GM18861 (cell line): ENCODE measurements around the gene TCF25.
"Not testable (repeated sequence)": the region's sequence is repeated elsewhere in the genome, so short reads cannot be mapped to it uniquely, and the experiment has no call there.

Experiments
- ATAC-seq: cut with Tn5 transposase; IDR thresholded peaks from one replicate; pipeline ENCODE4 v1.9.1; 2021; ENCODE audit not compliant: unreplicated experiment

The TCF25 gene

GRCh38 chr16:89902980-89903379, 29.6 kb downstream of the TCF25 start:
- ATAC-seq: no peak

- ATAC-seq: no peak
Observed at GRCh38 chr16:89903908-89904515, 30.6 kb downstream of the TCF25 start.

GRCh38 chr16:89904606-89905510, 31.5 kb downstream of the TCF25 start:
- no peak for ATAC-seq

GRCh38 chr16:89905511-89906139, 32.2 kb downstream of the TCF25 start:
- no peak for ATAC-seq

GRCh38 chr16:89906140-89907025, 33.0 kb downstream of the TCF25 start:
- ATAC-seq: no peak

GRCh38 chr16:89907055-89907814, 33.8 kb downstream of the TCF25 start:
- ATAC-seq: no peak

GRCh38 chr16:89908236-89908635, 34.8 kb downstream of the TCF25 start:
- ATAC-seq: no peak

GRCh38 chr16:89909777-89910716, 36.7 kb downstream of the TCF25 start:
- ATAC-seq: no peak

- no peak for ATAC-seq
Observed at GRCh38 chr16:89910717-89911354, 37.4 kb downstream of the TCF25 start.

GRCh38 chr16:89911375-89911774, 38.0 kb downstream of the TCF25 start:
- no peak for ATAC-seq

- no peak for ATAC-seq
Observed at GRCh38 chr16:89912143-89912542, 38.8 kb downstream of the TCF25 start.

GRCh38 chr16:89912627-89913026, 39.2 kb downstream of the TCF25 start:
- ATAC-seq: no peak

- no peak for ATAC-seq
Observed at GRCh38 chr16:89913408-89914387, 40.3 kb downstream of the TCF25 start.

- ATAC-seq: not testable (repeated sequence)
Observed at GRCh38 chr16:89914642-89915285, 41.4 kb downstream of the TCF25 start.

GRCh38 chr16:89915303-89916232, 42.2 kb downstream of the TCF25 start:
- no peak for ATAC-seq
